ENCODE results near the gene BTBD9. TPM values are rescaled to one million over a fixed set of nuclear protein-coding genes. Genes with fewer than 3 reads are reported as not detected.

BTBD9 gene
- total RNA-seq, 4 donors from 2014 or later = 5.5 to 14.1 (median 6.3) TPM

GRCh38 chr6:38307740-38308139 lies 332.0 kb downstream of the BTBD9 start:
- Histone ChIP-seq H3K4me3 (no peak overlapping the region), H3K27ac (peak overlapping the region in 1 of 4 donors; percentile 15), H3K27me3 (no peaks in the 10 kb centered on the region), H3K9me3 (no peaks in the 10 kb centered on the region), H3K4me1 (peaks cover 35 to 40% of the 10 kb centered on the region in 2 donors), H3K36me3 (no peaks in the 10 kb centered on the region)
- in situ Hi-C loops (cut with MboI; ENCODE audit: low sequenced_read_pairs in 4 of 4) = no loop called here
- TF ChIP-seq POLR2A (IDR thresholded peaks at IDR 0.05) (no peak), CTCF (IDR thresholded peaks at IDR 0.05 in 4 of 5, conservative IDR thresholded peaks at IDR 0.05 in 1 of 5) (no peak)
- ATAC-seq (no peak), DNase-seq (no peak)
- intact Hi-C loops (cut with DNase I; ENCODE audit: low total_unique reads) = no loop called here

DNA sequence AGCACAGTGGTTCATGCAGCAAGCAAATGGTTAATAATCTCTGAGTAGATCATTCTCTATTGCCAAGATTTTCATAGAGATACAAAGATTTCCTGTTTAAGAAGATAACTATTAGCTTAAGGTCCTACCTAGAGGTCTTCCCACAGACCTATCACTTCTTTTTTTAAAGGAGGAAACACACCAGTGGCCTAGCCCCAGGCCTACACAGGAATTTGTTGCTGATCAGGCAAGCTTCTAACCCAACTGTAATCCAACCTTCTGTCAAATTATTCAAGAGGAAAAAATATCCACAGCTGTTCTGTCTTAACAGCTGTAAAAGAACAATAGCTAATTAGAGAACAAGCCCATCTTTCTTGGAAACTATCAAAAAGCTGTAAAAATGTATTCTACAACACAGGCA lies 332.8 kb downstream of the BTBD9 start:
- Histone ChIP-seq H3K27ac (peak overlapping the region in 2 of 4 donors; percentile 2 to 9), H3K9me3 (no peaks in the 10 kb centered on the region), H3K4me3 (no peak overlapping the region), H3K27me3 (no peaks in the 10 kb centered on the region), H3K36me3 (no peaks in the 10 kb centered on the region), H3K4me1 (peaks cover 35 to 40% of the 10 kb centered on the region in 2 donors)
- in situ Hi-C loops (cut with MboI; ENCODE audit: low sequenced_read_pairs in 4 of 4) = no loop called here
- DNase-seq (no peak), ATAC-seq (no peak)
- intact Hi-C loops (cut with DNase I; ENCODE audit: low total_unique reads) = no loop called here
- no peak for TF ChIP-seq POLR2A (IDR thresholded peaks at IDR 0.05)
- no peak for TF ChIP-seq CTCF (IDR thresholded peaks at IDR 0.05 in 4 of 5, conservative IDR thresholded peaks at IDR 0.05 in 1 of 5)

- TF ChIP-seq POLR2A (IDR thresholded peaks at IDR 0.05) = no peak
- TF ChIP-seq CTCF (IDR thresholded peaks at IDR 0.05 in 4 of 5, conservative IDR thresholded peaks at IDR 0.05 in 1 of 5) = no peak
- peaks cover 35 to 40% of the 10 kb centered on the region in 2 donors for H3K4me1 ChIP-seq
- DNase-seq (no peak), ATAC-seq (no peak)
- intact Hi-C loops (cut with DNase I; ENCODE audit: low total_unique reads) (no loop called here), in situ Hi-C loops (cut with MboI; ENCODE audit: low sequenced_read_pairs in 4 of 4) (no loop called here)
- H3K27ac ChIP-seq = peak overlapping the region in 1 of 4 donors; percentile 2
- H3K4me3 ChIP-seq = no peak overlapping the region
- H3K36me3 ChIP-seq = no peaks in the 10 kb centered on the region
- H3K27me3 ChIP-seq = no peaks in the 10 kb centered on the region
- H3K9me3 ChIP-seq = no peaks in the 10 kb centered on the region
Observed at GRCh38 chr6:38305995-38306681, 333.6 kb downstream of the BTBD9 start.

GRCh38 chr6:38302838-38303237 lies 336.9 kb downstream of the BTBD9 start:
- in situ Hi-C loops (cut with MboI; ENCODE audit: low sequenced_read_pairs in 4 of 4) (no loop called here), intact Hi-C loops (cut with DNase I; ENCODE audit: low total_unique reads) (no loop called here)
- no peaks in the 10 kb centered on the region for H3K27me3 ChIP-seq
- no peaks in the 10 kb centered on the region for H3K9me3 ChIP-seq
- ATAC-seq (no peak), DNase-seq (no peak)
- H3K36me3 ChIP-seq = no peaks in the 10 kb centered on the region
- peaks cover 23 to 28% of the 10 kb centered on the region in 2 donors for H3K4me1 ChIP-seq
- TF ChIP-seq POLR2A (IDR thresholded peaks at IDR 0.05) = no peak
- no peak for TF ChIP-seq CTCF (IDR thresholded peaks at IDR 0.05 in 4 of 5, conservative IDR thresholded peaks at IDR 0.05 in 1 of 5)
- no peak overlapping the region for H3K27ac ChIP-seq
- no peak overlapping the region for H3K4me3 ChIP-seq

GRCh38 chr6:38302081-38302480 lies 337.6 kb downstream of the BTBD9 start:
- Histone ChIP-seq H3K27ac (no peak overlapping the region), H3K27me3 (no peaks in the 10 kb centered on the region), H3K9me3 (no peaks in the 10 kb centered on the region), H3K4me1 (peaks cover 15 to 20% of the 10 kb centered on the region in 2 donors), H3K4me3 (no peak overlapping the region), H3K36me3 (no peaks in the 10 kb centered on the region)
- intact Hi-C loops (cut with DNase I; ENCODE audit: low total_unique reads) = no loop called here
- ATAC-seq (no peak), DNase-seq (no peak)
- TF ChIP-seq POLR2A (IDR thresholded peaks at IDR 0.05) = no peak
- no peak for TF ChIP-seq CTCF (IDR thresholded peaks at IDR 0.05 in 4 of 5, conservative IDR thresholded peaks at IDR 0.05 in 1 of 5)
- in situ Hi-C loops (cut with MboI; ENCODE audit: low sequenced_read_pairs in 4 of 4) = no loop called here
